Suprapubic skin (tissue), 4 donors: ENCODE data around the gene MFSD12. TPM values are rescaled to one million over a fixed set of nuclear protein-coding genes. Genes with fewer than 3 reads are reported as not detected.
A peak's percentile ranks its signal among the peaks of the same experiment; 100 is the strongest.

Experiments
- DNase-seq, 2 donors: peaks; one replicate each; pipeline ENCODE4 v3.0.0-alpha.2; 2019; ENCODE audit warnings: low spot score in 2 of 2
- H3K27ac ChIP-seq: fragments of 200-600 bp; sonication (generic); one replicate; pipeline ENCODE4 v1.5.1; 2019
- H3K27me3 ChIP-seq: fragments of 200-600 bp; sonication (generic); one replicate; pipeline ENCODE4 v1.5.1; 2019
- H3K36me3 ChIP-seq: fragments of 200-600 bp; sonication (generic); one replicate; pipeline ENCODE4 v1.5.1; 2019
- H3K4me1 ChIP-seq: fragments of 200-600 bp; sonication (generic); one replicate; pipeline ENCODE4 v1.5.1; 2019
- H3K4me3 ChIP-seq: fragments of 200-600 bp; sonication (generic); one replicate; pipeline ENCODE4 v1.5.1; 2019; ENCODE audit warnings: mild to moderate bottlenecking
- H3K9me3 ChIP-seq: fragments of 200-600 bp; sonication (generic); one replicate; pipeline ENCODE4 v1.5.1; 2019
- CTCF ChIP-seq, 2 donors: fragments of 200-600 bp in 1 of 2; fragments of 450-650 bp in 1 of 2; sonication (generic) in 1 of 2; IDR thresholded peaks; one replicate each; pipeline ENCODE4 v1.5.1; 2016 to 2019; ENCODE audit warnings: antibody characterized with exemption in 2 of 2, mild to moderate bottlenecking in 1 of 2, moderate library complexity in 1 of 2
- EP300 ChIP-seq: sonication (generic); formaldehyde crosslinking; IDR thresholded peaks from one replicate; pipeline ENCODE4 v1.6.1; 2017; ENCODE audit warnings: antibody characterized with exemption
- POLR2A ChIP-seq, 2 donors: fragments of 450-650 bp; IDR thresholded peaks; one replicate each; pipeline ENCODE4 v1.6.1; 2017; ENCODE audit warnings: antibody characterized with exemption in 2 of 2, mild to moderate bottlenecking in 2 of 2, moderate library complexity in 2 of 2
- POLR2AphosphoS5 ChIP-seq, 3 donors: sonication (generic); formaldehyde crosslinking; IDR thresholded peaks; one replicate each; pipeline ENCODE4 v1.6.1; 2017; ENCODE audit warnings: antibody characterized with exemption in 3 of 3
- WGBS: methylation state at CpG from one replicate; pipeline ENCODE4 v1.1.5; 2018; 5-methylcytosine and 5-hydroxymethylcytosine counted together
- total RNA-seq, 4 donors: library from RNA; depleted of rRNA; stranded (reverse); fragments of >200 nt; gene quantifications; one replicate each; pipeline ENCODE4 v1.1.0, GENCODE V29; 2016

The MFSD12 gene
- total RNA-seq, 4 donors from 2014 or later: 60.4 to 206 (median 119) TPM

- Histone ChIP-seq H3K4me3 (no peak overlapping the region), H3K4me1 (peaks cover 13% of the 10 kb centered on the region), H3K27ac (no peak overlapping the region), H3K36me3 (peaks cover 24% of the 10 kb centered on the region), H3K9me3 (no peaks in the 10 kb centered on the region), H3K27me3 (no peaks in the 10 kb centered on the region)
- no peak for DNase-seq
- TF ChIP-seq POLR2A (IDR thresholded peaks at IDR 0.05) (no peak), EP300 (no peak), POLR2AphosphoS5 (IDR thresholded peaks at IDR 0.05) (no peak), CTCF (IDR thresholded peaks at IDR 0.05) (no peak)
- WGBS: 89% methylated on average over 12 of the region's 12 CpGs
Observed at GRCh38 chr19:3514930-3515329, 42.5 kb downstream of the MFSD12 start.

GRCh38 chr19:3513229-3514140 is 43.9 kb downstream of the MFSD12 start:
- TF ChIP-seq EP300 (no peak), POLR2A (IDR thresholded peaks at IDR 0.05) (no peak), CTCF (IDR thresholded peaks at IDR 0.05) (no peak), POLR2AphosphoS5 (IDR thresholded peaks at IDR 0.05) (no peak)
- 80% methylated on average over 15 of the region's 23 CpGs for WGBS
- Histone ChIP-seq H3K9me3 (no peaks in the 10 kb centered on the region), H3K4me1 (peaks cover 19% of the 10 kb centered on the region), H3K27me3 (no peaks in the 10 kb centered on the region), H3K27ac (no peak overlapping the region), H3K36me3 (peaks cover 28% of the 10 kb centered on the region), H3K4me3 (no peak overlapping the region)
- DNase-seq: peak in 1 of 2 donors; percentile 57

- H3K4me1 ChIP-seq: peaks cover 22% of the 10 kb centered on the region
- H3K36me3 ChIP-seq: peaks cover 28% of the 10 kb centered on the region
Observed at GRCh38 chr19:3512562-3513228, 44.7 kb downstream of the MFSD12 start.

GRCh38 chr19:3511506-3512251 is 45.7 kb downstream of the MFSD12 start:
- DNase-seq: peak in 1 of 2 donors; percentile 58
- Histone ChIP-seq H3K27ac (no peak overlapping the region), H3K9me3 (no peaks in the 10 kb centered on the region), H3K4me1 (peaks cover 32% of the 10 kb centered on the region), H3K36me3 (peaks cover 28% of the 10 kb centered on the region), H3K4me3 (no peak overlapping the region), H3K27me3 (no peaks in the 10 kb centered on the region)
- 69% methylated on average over 21 of the region's 26 CpGs for WGBS
- TF ChIP-seq POLR2AphosphoS5 (IDR thresholded peaks at IDR 0.05) (no peak), EP300 (no peak), CTCF (IDR thresholded peaks at IDR 0.05) (no peak), POLR2A (IDR thresholded peaks at IDR 0.05) (no peak)

More at GRCh38 chr19:3512562-3513228, 44.7 kb downstream of the MFSD12 start:
- no peaks in the 10 kb centered on the region for H3K9me3 ChIP-seq
- WGBS: 90% methylated on average over 8 of the region's 17 CpGs
- no peaks in the 10 kb centered on the region for H3K27me3 ChIP-seq
- H3K4me3 ChIP-seq: no peak overlapping the region
- TF ChIP-seq CTCF (IDR thresholded peaks at IDR 0.05): no peak
- TF ChIP-seq EP300: no peak
- peak in 1 of 2 donors; percentile 54 for DNase-seq
- no peak overlapping the region for H3K27ac ChIP-seq
